Thoracic aorta (tissue), 2 donors: ENCODE data around the gene RREB1. TPM values are rescaled to one million over a fixed set of nuclear protein-coding genes. Genes with fewer than 3 reads are reported as not detected.

Source experiments
- ATAC-seq: fragments of 150-250 bp; one replicate; pipeline ENCODE4 v1.8.0; 2017; ENCODE audit warnings: low read depth; ENCODE audit not compliant: insufficient number of reproducible peaks, low FRiP score
- DNase-seq: peaks from one replicate; pipeline ENCODE4 v3.0.0-alpha.2; 2020; ENCODE audit warnings: low spot score
- H3K27ac ChIP-seq, 2 donors: fragments of 200-600 bp; sonication (generic); 1 replicate in 1 of 2; 2 replicates in 1 of 2; pipeline ENCODE4 v1.5.1; 2016; ENCODE audit warnings: mild to moderate bottlenecking in 2 of 2, moderate library complexity in 2 of 2
- H3K27me3 ChIP-seq: fragments of 200-600 bp; sonication (generic); replicated peaks from 2 replicates; pipeline ENCODE4 v1.6.0; 2016; ENCODE audit warnings: mild to moderate bottlenecking; ENCODE audit not compliant: insufficient read depth
- H3K36me3 ChIP-seq: fragments of 200-600 bp; sonication (generic); one replicate; pipeline ENCODE4 v1.5.1; 2016
- H3K4me1 ChIP-seq, 2 donors: fragments of 200-600 bp; sonication (generic); 1 replicate in 1 of 2; 2 replicates in 1 of 2; pipeline versions ENCODE4 v1.5.1 to v1.6.0; 2016; ENCODE audit warnings: low read depth in 2 of 2, mild to moderate bottlenecking in 1 of 2; ENCODE audit not compliant: control insufficient read depth in 1 of 2
- H3K4me3 ChIP-seq: fragments of 200-600 bp; sonication (generic); 2 replicates; pipeline ENCODE4 v1.5.1; 2016; ENCODE audit warnings: mild to moderate bottlenecking
- H3K9me3 ChIP-seq: fragments of 200-600 bp; sonication (generic); 2 replicates; pipeline ENCODE4 v1.5.1; 2016
- total RNA-seq, 2 donors: library from RNA; depleted of rRNA; stranded (reverse); fragments of >200 nt; gene quantifications; one replicate each; pipeline versions ENCODE4 v1.1.0 to v1.2.3, GENCODE V29; 2016
- TF ChIP-seq, protein P1 (sequence below): fragments of 200-600 bp; sonication (generic); IDR thresholded peaks from one replicate; pipeline ENCODE4 v1.5.1; 2019; ENCODE audit warnings: antibody characterized with exemption

The RREB1 gene
- total RNA-seq, 2 donors from 2014 or later = 30.6 to 39.3 TPM

DNA sequence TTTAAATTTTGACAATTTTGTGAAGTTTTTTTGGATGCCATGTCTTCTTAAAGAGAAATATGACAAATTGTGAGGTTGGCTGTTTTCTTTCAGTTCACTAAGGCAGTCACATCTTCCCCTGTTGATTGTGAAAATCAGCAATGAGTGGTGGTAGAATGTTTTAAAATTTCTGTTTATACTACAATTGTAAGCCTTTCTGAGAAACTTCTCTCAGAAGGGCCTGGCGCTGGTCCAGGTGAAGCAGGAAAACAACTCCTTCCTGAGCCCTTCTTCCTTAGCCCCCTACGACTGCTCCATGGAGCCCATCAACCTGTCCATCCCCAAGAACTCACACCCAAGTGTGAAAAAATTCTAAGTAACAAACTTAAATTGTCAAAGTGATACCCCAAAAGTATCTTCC is 124.6 kb downstream of the RREB1 start:
- no peaks in the 10 kb centered on the region for H3K9me3 ChIP-seq
- no peaks in the 10 kb centered on the region for H3K4me1 ChIP-seq
- TF ChIP-seq, protein P1, sequence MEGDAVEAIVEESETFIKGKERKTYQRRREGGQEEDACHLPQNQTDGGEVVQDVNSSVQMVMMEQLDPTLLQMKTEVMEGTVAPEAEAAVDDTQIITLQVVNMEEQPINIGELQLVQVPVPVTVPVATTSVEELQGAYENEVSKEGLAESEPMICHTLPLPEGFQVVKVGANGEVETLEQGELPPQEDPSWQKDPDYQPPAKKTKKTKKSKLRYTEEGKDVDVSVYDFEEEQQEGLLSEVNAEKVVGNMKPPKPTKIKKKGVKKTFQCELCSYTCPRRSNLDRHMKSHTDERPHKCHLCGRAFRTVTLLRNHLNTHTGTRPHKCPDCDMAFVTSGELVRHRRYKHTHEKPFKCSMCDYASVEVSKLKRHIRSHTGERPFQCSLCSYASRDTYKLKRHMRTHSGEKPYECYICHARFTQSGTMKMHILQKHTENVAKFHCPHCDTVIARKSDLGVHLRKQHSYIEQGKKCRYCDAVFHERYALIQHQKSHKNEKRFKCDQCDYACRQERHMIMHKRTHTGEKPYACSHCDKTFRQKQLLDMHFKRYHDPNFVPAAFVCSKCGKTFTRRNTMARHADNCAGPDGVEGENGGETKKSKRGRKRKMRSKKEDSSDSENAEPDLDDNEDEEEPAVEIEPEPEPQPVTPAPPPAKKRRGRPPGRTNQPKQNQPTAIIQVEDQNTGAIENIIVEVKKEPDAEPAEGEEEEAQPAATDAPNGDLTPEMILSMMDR = no peak
- no peak overlapping the region for H3K4me3 ChIP-seq
- H3K36me3 ChIP-seq = peaks cover 38% of the 10 kb centered on the region
- DNase-seq (no peak), ATAC-seq (no peak)
- no peak overlapping the region for H3K27ac ChIP-seq
- H3K27me3 ChIP-seq = no peaks in the 10 kb centered on the region

DNA sequence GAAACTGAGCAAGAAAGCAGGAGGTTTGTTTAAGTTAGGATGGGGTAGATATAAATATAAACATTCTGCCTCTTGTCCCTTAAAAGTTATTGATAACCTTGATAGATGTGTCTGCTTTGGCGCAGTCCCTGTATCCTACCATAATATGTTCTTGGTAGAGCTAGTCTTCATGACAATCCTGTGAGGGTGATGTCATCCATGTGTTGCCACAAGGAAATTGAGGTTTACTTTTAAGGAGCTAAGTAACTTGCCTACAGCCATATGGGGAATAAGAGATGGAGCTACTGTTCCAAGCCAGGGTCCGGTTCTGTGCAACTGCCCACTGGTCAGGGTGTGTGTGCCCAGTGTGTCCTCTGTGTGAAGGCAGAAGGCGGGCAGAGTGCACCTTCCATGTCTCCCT is 126.8 kb downstream of the RREB1 start:
- H3K27ac ChIP-seq = no peak overlapping the region
- no peaks in the 10 kb centered on the region for H3K4me1 ChIP-seq
- no peaks in the 10 kb centered on the region for H3K9me3 ChIP-seq
- no peak overlapping the region for H3K4me3 ChIP-seq
- TF ChIP-seq, protein P1 = no peak
- DNase-seq (no peak), ATAC-seq (no peak)
- H3K36me3 ChIP-seq = peaks cover 30% of the 10 kb centered on the region
- no peaks in the 10 kb centered on the region for H3K27me3 ChIP-seq

DNA sequence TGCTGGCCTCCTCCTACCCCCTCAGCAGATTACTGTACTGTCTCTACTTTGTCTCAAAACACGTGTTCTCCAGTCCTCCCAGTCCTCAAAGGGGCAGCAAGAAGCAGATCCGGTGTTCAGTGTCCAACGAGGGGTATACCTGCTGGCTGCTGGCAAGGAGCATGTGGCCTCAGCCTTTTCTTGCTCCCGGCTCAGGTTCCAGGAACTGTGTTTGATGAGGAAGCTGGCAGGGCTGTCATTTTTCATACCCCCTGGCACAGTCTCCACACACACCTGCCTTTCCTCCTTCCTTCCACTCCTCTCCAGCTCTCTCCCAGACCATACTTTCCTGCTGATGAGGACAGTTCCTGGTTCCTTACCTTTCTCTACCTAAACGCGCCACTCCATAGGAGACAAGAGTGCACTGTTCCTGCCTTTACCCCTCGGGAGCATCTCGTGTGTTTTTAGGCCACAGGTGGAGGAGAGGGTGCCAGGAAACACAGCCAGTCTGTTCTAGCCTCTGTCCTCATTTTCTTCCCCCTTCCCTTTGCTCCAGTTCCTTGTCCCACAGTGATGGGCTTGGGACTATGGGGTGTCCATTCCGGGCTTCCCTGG is 128.0 kb downstream of the RREB1 start:
- H3K9me3 ChIP-seq = no peaks in the 10 kb centered on the region
- DNase-seq = no peak
- TF ChIP-seq, protein P1 = no peak
- no peak for ATAC-seq
- H3K27ac ChIP-seq = no peak overlapping the region
- no peaks in the 10 kb centered on the region for H3K27me3 ChIP-seq
- no peak overlapping the region for H3K4me3 ChIP-seq
- peaks cover 21% of the 10 kb centered on the region for H3K36me3 ChIP-seq
- H3K4me1 ChIP-seq = no peaks in the 10 kb centered on the region

DNA sequence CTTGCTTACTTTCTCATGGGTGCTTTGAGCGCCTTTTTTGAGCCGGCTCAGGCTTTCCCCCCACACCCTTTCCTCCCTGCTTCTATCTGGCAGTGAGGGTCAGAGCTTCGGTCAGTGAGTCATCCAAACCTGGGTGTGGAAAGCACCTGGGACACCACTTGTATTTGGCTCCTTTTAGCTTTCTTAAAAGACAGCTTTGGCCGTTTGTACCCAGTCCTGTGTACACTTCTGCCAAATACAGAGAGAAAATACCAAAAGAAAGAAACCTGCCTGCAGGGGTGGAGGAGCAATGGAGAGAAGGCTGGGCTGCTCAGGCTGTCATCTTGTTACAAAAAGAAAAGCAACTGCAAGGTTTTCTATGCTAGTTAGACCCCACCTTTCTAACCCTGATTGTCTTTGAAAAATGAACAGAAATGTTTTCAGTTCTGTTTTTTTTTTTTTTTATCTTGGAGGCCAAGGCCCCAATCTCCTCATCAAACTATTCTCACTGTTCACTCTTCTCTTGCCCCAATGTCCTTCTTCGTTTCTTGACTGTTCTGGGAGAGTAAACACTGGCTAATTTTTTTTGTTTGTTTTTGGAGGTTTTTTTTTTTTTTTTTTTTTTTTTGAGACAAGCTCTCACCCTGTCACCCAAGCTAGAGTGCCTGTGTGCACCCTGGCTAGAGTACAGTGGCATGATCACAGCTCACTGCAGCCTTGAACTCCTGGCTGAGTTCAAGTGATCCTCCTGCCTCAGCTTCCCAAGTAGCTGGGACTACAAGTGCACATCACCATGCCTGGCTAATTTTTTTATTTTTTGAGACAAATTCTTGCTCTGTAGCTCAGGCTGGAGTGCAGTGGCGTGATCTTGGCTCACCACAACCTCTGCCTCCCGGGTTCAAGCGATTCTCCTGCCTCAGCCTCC is 128.8 kb downstream of the RREB1 start:
- no peak for ATAC-seq
- Histone ChIP-seq H3K36me3 (peaks cover 15% of the 10 kb centered on the region), H3K27ac (no peak overlapping the region), H3K4me1 (no peaks in the 10 kb centered on the region), H3K9me3 (no peaks in the 10 kb centered on the region), H3K27me3 (no peaks in the 10 kb centered on the region), H3K4me3 (no peak overlapping the region)
- DNase-seq = no peak
- TF ChIP-seq, protein P1 = no peak

DNA sequence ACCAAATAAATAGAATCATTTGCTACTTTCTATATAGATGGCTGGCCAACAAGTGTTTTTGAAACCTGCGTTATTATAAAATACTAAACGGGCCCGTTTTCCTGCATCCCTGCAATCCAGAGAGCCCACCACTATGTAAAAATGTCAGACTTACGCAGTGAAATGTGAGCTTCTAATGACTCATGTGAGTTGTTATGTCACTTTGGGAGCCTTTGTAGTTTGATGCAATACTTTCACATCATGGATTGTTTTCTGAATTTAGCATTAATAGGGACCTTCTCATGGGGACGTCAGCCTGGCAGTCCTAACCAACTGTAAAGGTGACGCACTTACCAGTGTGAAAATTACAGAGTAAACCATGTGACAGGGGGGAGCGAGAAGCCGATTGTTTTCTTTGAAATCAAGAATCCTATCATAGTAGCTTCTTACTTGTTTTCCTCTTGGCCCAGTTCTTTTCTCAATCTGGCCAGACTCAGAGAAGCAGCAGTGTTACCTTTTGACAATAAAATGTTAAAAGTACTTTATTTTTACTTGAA is 130.0 kb downstream of the RREB1 start:
- DNase-seq (no peak), ATAC-seq (no peak)
- Histone ChIP-seq H3K27me3 (no peaks in the 10 kb centered on the region), H3K27ac (no peak overlapping the region), H3K9me3 (no peaks in the 10 kb centered on the region), H3K4me1 (no peaks in the 10 kb centered on the region), H3K4me3 (no peak overlapping the region), H3K36me3 (peaks cover 14% of the 10 kb centered on the region)
- TF ChIP-seq, protein P1 = no peak
